Transverse colon (tissue), 4 donors: ENCODE data around the gene FKBP7.

Experiments used
- CTCF ChIP-seq, 5 experiments: fragments of 200-600 bp in 3 of 5; fragments of 450-650 bp in 2 of 5; sonication (generic) in 3 of 5; IDR thresholded peaks; 1 replicate in 2 of 5; 2 replicates in 3 of 5; pipeline ENCODE4 v1.5.1; 2016 to 2017; ENCODE audit warnings: antibody characterized with exemption in 5 of 5, inconsistent platforms in 3 of 5, mild to moderate bottlenecking in 2 of 5, moderate library complexity in 1 of 5
- EP300 ChIP-seq: sonication (generic); formaldehyde crosslinking; IDR thresholded peaks from one replicate; pipeline ENCODE4 v1.6.1; 2017; ENCODE audit warnings: antibody characterized with exemption, low read depth
- POLR2A ChIP-seq: fragments of 450-650 bp; IDR thresholded peaks from one replicate; pipeline ENCODE4 v1.6.1; 2016; ENCODE audit warnings: antibody characterized with exemption, mild to moderate bottlenecking, moderate library complexity
- POLR2AphosphoS5 ChIP-seq, 3 donors: sonication (generic); formaldehyde crosslinking; IDR thresholded peaks; one replicate each; pipeline ENCODE4 v1.6.1; 2016; ENCODE audit warnings: antibody characterized with exemption in 3 of 3

GRCh38 chr2:178428396-178428806, 50.0 kb downstream of the FKBP7 start:
- TF ChIP-seq CTCF (IDR thresholded peaks at IDR 0.05) = no peak
- TF ChIP-seq POLR2A = no peak
- TF ChIP-seq POLR2AphosphoS5 (IDR thresholded peaks at IDR 0.05) = no peak
- no peak for TF ChIP-seq EP300
